22Rv1 (cell line): ENCODE measurements around the gene CDC14B.

Experiments used
- ZFX ChIP-seq: fragments of 450-650 bp; IDR thresholded peaks from 2 replicates; pipeline ENCODE4 v1.6.1; 2017; ENCODE audit warnings: antibody characterized with exemption, borderline replicate concordance
- TF ChIP-seq, protein P1 (sequence below): fragments of 450-650 bp; IDR thresholded peaks from 2 replicates; pipeline ENCODE4 v1.5.1; 2017; ENCODE audit warnings: mild to moderate bottlenecking

DNA sequence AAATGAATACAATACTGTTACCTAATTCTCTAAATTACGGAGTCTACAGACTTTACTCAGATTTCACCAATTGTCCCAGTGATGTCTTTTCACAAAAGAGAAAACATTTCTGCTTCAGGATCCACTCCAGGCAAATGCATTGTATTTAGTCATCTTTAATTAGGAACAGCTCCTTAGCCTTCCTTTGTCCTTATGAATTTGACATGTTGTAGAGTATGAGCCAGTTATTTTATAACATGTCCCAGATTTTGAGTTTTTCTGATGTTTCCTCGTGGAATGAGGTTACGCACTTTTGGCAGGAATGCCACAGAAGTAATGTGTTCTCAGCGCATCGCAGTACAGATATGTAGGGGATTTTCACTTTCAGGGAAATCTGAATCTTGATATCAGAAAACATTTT, 159.2 kb downstream of the CDC14B start:
- TF ChIP-seq, protein P1, sequence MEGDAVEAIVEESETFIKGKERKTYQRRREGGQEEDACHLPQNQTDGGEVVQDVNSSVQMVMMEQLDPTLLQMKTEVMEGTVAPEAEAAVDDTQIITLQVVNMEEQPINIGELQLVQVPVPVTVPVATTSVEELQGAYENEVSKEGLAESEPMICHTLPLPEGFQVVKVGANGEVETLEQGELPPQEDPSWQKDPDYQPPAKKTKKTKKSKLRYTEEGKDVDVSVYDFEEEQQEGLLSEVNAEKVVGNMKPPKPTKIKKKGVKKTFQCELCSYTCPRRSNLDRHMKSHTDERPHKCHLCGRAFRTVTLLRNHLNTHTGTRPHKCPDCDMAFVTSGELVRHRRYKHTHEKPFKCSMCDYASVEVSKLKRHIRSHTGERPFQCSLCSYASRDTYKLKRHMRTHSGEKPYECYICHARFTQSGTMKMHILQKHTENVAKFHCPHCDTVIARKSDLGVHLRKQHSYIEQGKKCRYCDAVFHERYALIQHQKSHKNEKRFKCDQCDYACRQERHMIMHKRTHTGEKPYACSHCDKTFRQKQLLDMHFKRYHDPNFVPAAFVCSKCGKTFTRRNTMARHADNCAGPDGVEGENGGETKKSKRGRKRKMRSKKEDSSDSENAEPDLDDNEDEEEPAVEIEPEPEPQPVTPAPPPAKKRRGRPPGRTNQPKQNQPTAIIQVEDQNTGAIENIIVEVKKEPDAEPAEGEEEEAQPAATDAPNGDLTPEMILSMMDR, result no peak
- TF ChIP-seq ZFX, result no peak
